ENCODE results near the gene ST8SIA1.

The ST8SIA1 gene

GRCh38 chr12:22332202-22332601 lies 2.3 kb downstream of the ST8SIA1 start:
- Histone ChIP-seq H3K27ac (ENCODE audit: low read length) (no peak overlapping the region), H3K4me3 (ENCODE audit: low read length) (no peak overlapping the region), H3K4me1 (ENCODE audit: control insufficient read depth, insufficient read depth, low read length) (0 out of 2 replicates have a peak, but pooled peaks cover 2% of the 10 kb centered on the region), H3K9me3 (ENCODE audit: control insufficient read depth, insufficient read depth, low read length) (no peaks in the 10 kb centered on the region), H3K36me3 (ENCODE audit: control insufficient read depth, insufficient read depth, low read length) (no peaks in the 10 kb centered on the region), H3K27me3 (ENCODE audit: control insufficient read depth, insufficient read depth, low read length) (peaks cover 14% of the 10 kb centered on the region)
- no peak for DNase-seq (ENCODE audit: low read depth, low spot score)

GRCh38 chr12:22329621-22330020 lies 4.9 kb downstream of the ST8SIA1 start:
- Histone ChIP-seq H3K36me3 (ENCODE audit: control insufficient read depth, insufficient read depth, low read length) (no peaks in the 10 kb centered on the region), H3K4me3 (ENCODE audit: low read length) (no peak overlapping the region), H3K9me3 (ENCODE audit: control insufficient read depth, insufficient read depth, low read length) (no peaks in the 10 kb centered on the region), H3K27ac (ENCODE audit: low read length) (no peak overlapping the region), H3K4me1 (ENCODE audit: control insufficient read depth, insufficient read depth, low read length) (0 out of 2 replicates have a peak, but pooled peaks cover 2% of the 10 kb centered on the region), H3K27me3 (ENCODE audit: control insufficient read depth, insufficient read depth, low read length) (peaks cover 14% of the 10 kb centered on the region)
- no peak for DNase-seq (ENCODE audit: low read depth, low spot score)
- WGBS (ENCODE audit: insufficient coverage, insufficient read length), result no CpG with 5 or more reads among the region's 4 CpGs

GRCh38 chr12:22325218-22325617 lies 9.3 kb downstream of the ST8SIA1 start:
- Histone ChIP-seq H3K4me1 (ENCODE audit: control insufficient read depth, insufficient read depth, low read length) (no peaks in the 10 kb centered on the region), H3K4me3 (ENCODE audit: low read length) (no peak overlapping the region), H3K36me3 (ENCODE audit: control insufficient read depth, insufficient read depth, low read length) (no peaks in the 10 kb centered on the region), H3K27ac (ENCODE audit: low read length) (no peak overlapping the region), H3K9me3 (ENCODE audit: control insufficient read depth, insufficient read depth, low read length) (no peaks in the 10 kb centered on the region), H3K27me3 (ENCODE audit: control insufficient read depth, insufficient read depth, low read length) (no peaks in the 10 kb centered on the region)
- DNase-seq (ENCODE audit: low read depth, low spot score), result no peak
- WGBS (ENCODE audit: insufficient coverage, insufficient read length), result no CpG with 5 or more reads among the region's 4 CpGs

- no peaks in the 10 kb centered on the region for H3K9me3 ChIP-seq (ENCODE audit: control insufficient read depth, insufficient read depth, low read length)
- H3K4me3 ChIP-seq (ENCODE audit: low read length), result no peak overlapping the region
- H3K4me1 ChIP-seq (ENCODE audit: control insufficient read depth, insufficient read depth, low read length), result no peaks in the 10 kb centered on the region
- no peak overlapping the region for H3K27ac ChIP-seq (ENCODE audit: low read length)
- WGBS (ENCODE audit: insufficient coverage, insufficient read length), result no CpG with 5 or more reads among the region's 6 CpGs
- H3K36me3 ChIP-seq (ENCODE audit: control insufficient read depth, insufficient read depth, low read length), result no peaks in the 10 kb centered on the region
- no peaks in the 10 kb centered on the region for H3K27me3 ChIP-seq (ENCODE audit: control insufficient read depth, insufficient read depth, low read length)
- no peak for DNase-seq (ENCODE audit: low read depth, low spot score)
Measured at GRCh38 chr12:22322091-22322490, 12.4 kb downstream of the ST8SIA1 start.

- no CpG with 5 or more reads among the region's 2 CpGs for WGBS (ENCODE audit: insufficient coverage, insufficient read length)
- Histone ChIP-seq H3K4me3 (ENCODE audit: low read length) (no peak overlapping the region), H3K27me3 (ENCODE audit: control insufficient read depth, insufficient read depth, low read length) (no peaks in the 10 kb centered on the region), H3K27ac (ENCODE audit: low read length) (no peak overlapping the region), H3K4me1 (ENCODE audit: control insufficient read depth, insufficient read depth, low read length) (no peaks in the 10 kb centered on the region), H3K36me3 (ENCODE audit: control insufficient read depth, insufficient read depth, low read length) (no peaks in the 10 kb centered on the region), H3K9me3 (ENCODE audit: control insufficient read depth, insufficient read depth, low read length) (no peaks in the 10 kb centered on the region)
- no peak for DNase-seq (ENCODE audit: low read depth, low spot score)
Measured at GRCh38 chr12:22321638-22322037, 12.9 kb downstream of the ST8SIA1 start.

- no CpG with 5 or more reads among the region's 11 CpGs for WGBS (ENCODE audit: insufficient coverage, insufficient read length)
- Histone ChIP-seq H3K27me3 (ENCODE audit: control insufficient read depth, insufficient read depth, low read length) (no peaks in the 10 kb centered on the region), H3K4me3 (ENCODE audit: low read length) (no peak overlapping the region), H3K4me1 (ENCODE audit: control insufficient read depth, insufficient read depth, low read length) (no peaks in the 10 kb centered on the region), H3K9me3 (ENCODE audit: control insufficient read depth, insufficient read depth, low read length) (no peaks in the 10 kb centered on the region), H3K27ac (ENCODE audit: low read length) (no peak overlapping the region), H3K36me3 (ENCODE audit: control insufficient read depth, insufficient read depth, low read length) (no peaks in the 10 kb centered on the region)
- no peak for DNase-seq (ENCODE audit: low read depth, low spot score)
Measured at GRCh38 chr12:22321018-22321605, 13.4 kb downstream of the ST8SIA1 start.

GRCh38 chr12:22318108-22318737 lies 16.3 kb downstream of the ST8SIA1 start:
- H3K27me3 ChIP-seq (ENCODE audit: control insufficient read depth, insufficient read depth, low read length), result no peaks in the 10 kb centered on the region
- no peaks in the 10 kb centered on the region for H3K9me3 ChIP-seq (ENCODE audit: control insufficient read depth, insufficient read depth, low read length)
- H3K4me1 ChIP-seq (ENCODE audit: control insufficient read depth, insufficient read depth, low read length), result no peaks in the 10 kb centered on the region
- no peak overlapping the region for H3K27ac ChIP-seq (ENCODE audit: low read length)
- H3K4me3 ChIP-seq (ENCODE audit: low read length), result no peak overlapping the region
- DNase-seq (ENCODE audit: low read depth, low spot score), result no peak
- H3K36me3 ChIP-seq (ENCODE audit: control insufficient read depth, insufficient read depth, low read length), result no peaks in the 10 kb centered on the region
- no CpG with 5 or more reads among the region's 4 CpGs for WGBS (ENCODE audit: insufficient coverage, insufficient read length)

- Histone ChIP-seq H3K4me3 (ENCODE audit: low read length) (no peak overlapping the region), H3K9me3 (ENCODE audit: control insufficient read depth, insufficient read depth, low read length) (no peaks in the 10 kb centered on the region), H3K27ac (ENCODE audit: low read length) (no peak overlapping the region), H3K36me3 (ENCODE audit: control insufficient read depth, insufficient read depth, low read length) (no peaks in the 10 kb centered on the region), H3K27me3 (ENCODE audit: control insufficient read depth, insufficient read depth, low read length) (no peaks in the 10 kb centered on the region), H3K4me1 (ENCODE audit: control insufficient read depth, insufficient read depth, low read length) (no peaks in the 10 kb centered on the region)
- WGBS (ENCODE audit: insufficient coverage, insufficient read length), result no CpG with 5 or more reads among the region's 2 CpGs
- DNase-seq (ENCODE audit: low read depth, low spot score), result no peak
Measured at GRCh38 chr12:22313963-22314330, 20.6 kb downstream of the ST8SIA1 start.

- Histone ChIP-seq H3K27ac (ENCODE audit: low read length) (no peak overlapping the region), H3K27me3 (ENCODE audit: control insufficient read depth, insufficient read depth, low read length) (no peaks in the 10 kb centered on the region), H3K4me1 (ENCODE audit: control insufficient read depth, insufficient read depth, low read length) (no peaks in the 10 kb centered on the region), H3K4me3 (ENCODE audit: low read length) (no peak overlapping the region), H3K36me3 (ENCODE audit: control insufficient read depth, insufficient read depth, low read length) (no peaks in the 10 kb centered on the region), H3K9me3 (ENCODE audit: control insufficient read depth, insufficient read depth, low read length) (no peaks in the 10 kb centered on the region)
- DNase-seq (ENCODE audit: low read depth, low spot score), result no peak
- no CpG with 5 or more reads among the region's 4 CpGs for WGBS (ENCODE audit: insufficient coverage, insufficient read length)
Measured at GRCh38 chr12:22313286-22313962, 21.1 kb downstream of the ST8SIA1 start.

- Histone ChIP-seq H3K4me1 (ENCODE audit: control insufficient read depth, insufficient read depth, low read length) (no peaks in the 10 kb centered on the region), H3K4me3 (ENCODE audit: low read length) (no peak overlapping the region), H3K27ac (ENCODE audit: low read length) (no peak overlapping the region), H3K36me3 (ENCODE audit: control insufficient read depth, insufficient read depth, low read length) (no peaks in the 10 kb centered on the region), H3K9me3 (ENCODE audit: control insufficient read depth, insufficient read depth, low read length) (no peaks in the 10 kb centered on the region), H3K27me3 (ENCODE audit: control insufficient read depth, insufficient read depth, low read length) (no peaks in the 10 kb centered on the region)
- no peak for DNase-seq (ENCODE audit: low read depth, low spot score)
- WGBS (ENCODE audit: insufficient coverage, insufficient read length), result no CpG with 5 or more reads among the region's 5 CpGs
Measured at GRCh38 chr12:22312336-22312735, 22.2 kb downstream of the ST8SIA1 start.

- H3K27me3 ChIP-seq (ENCODE audit: control insufficient read depth, insufficient read depth, low read length), result no peaks in the 10 kb centered on the region
- WGBS (ENCODE audit: insufficient coverage, insufficient read length), result 100% methylated on average over 1 of the region's 2 CpGs
- no peak overlapping the region for H3K27ac ChIP-seq (ENCODE audit: low read length)
- no peaks in the 10 kb centered on the region for H3K9me3 ChIP-seq (ENCODE audit: control insufficient read depth, insufficient read depth, low read length)
- no peak for DNase-seq (ENCODE audit: low read depth, low spot score)
- H3K4me1 ChIP-seq (ENCODE audit: control insufficient read depth, insufficient read depth, low read length), result no peaks in the 10 kb centered on the region
- H3K36me3 ChIP-seq (ENCODE audit: control insufficient read depth, insufficient read depth, low read length), result no peaks in the 10 kb centered on the region
- H3K4me3 ChIP-seq (ENCODE audit: low read length), result no peak overlapping the region
Measured at GRCh38 chr12:22310709-22311108, 23.8 kb downstream of the ST8SIA1 start.

Measured in iPS DF 6.9 (cell line).